ENCODE data around the gene RGS18. TPM values are rescaled to one million over a fixed set of nuclear protein-coding genes. Genes with fewer than 3 reads are reported as not detected.
"Not testable (repeated sequence)": the region's sequence is repeated elsewhere in the genome, so short reads cannot be mapped to it uniquely, and the experiment has no call there.

RGS18 gene, protein sequence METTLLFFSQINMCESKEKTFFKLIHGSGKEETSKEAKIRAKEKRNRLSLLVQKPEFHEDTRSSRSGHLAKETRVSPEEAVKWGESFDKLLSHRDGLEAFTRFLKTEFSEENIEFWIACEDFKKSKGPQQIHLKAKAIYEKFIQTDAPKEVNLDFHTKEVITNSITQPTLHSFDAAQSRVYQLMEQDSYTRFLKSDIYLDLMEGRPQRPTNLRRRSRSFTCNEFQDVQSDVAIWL
- 5.5 TPM for polyA plus RNA-seq (2012; ENCODE audit: insufficient read depth, insufficient read length)

- no peak within 1 kb of the TSS for H3K4me3 ChIP-seq (ENCODE audit: low read length)
- DNase-seq (ENCODE audit: low read depth, low spot score) = peak; percentile 28
Observed at GRCh38 chr1:192158181-192158580, at the start of gene RGS18. TSS of gene RGS18 (plus strand) at chr1:192158462. CDS start at chr1:192158638, 176 bp downstream.

GRCh38 chr1:192109576-192109975, 48.7 kb upstream of the RGS18 start:
- DNase-seq (ENCODE audit: low read depth, low spot score) = no peak
- no peak overlapping the region for H3K4me3 ChIP-seq (ENCODE audit: low read length)

DNA sequence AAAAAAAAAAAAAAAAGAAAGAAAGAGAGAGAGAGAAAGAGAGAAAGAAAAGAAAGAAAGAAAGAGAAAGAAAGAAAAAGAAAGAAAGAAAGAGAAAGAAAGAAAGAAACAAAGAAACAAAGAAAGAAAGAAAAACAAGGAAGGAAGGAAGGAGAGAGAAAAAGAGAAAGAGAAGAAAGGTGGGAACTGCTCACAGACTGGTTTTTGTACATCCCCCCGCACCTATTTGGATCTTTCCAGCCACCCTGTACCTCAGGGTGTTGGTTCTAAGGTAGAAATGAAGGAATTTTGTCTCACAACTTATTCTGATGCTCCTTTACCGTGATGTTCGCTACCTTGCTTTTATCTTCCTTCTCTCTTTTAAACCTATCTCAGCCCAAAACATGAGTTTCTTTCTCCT, 43.3 kb upstream of the RGS18 start:
- no peak for DNase-seq (ENCODE audit: low read depth, low spot score)
- no peak overlapping the region for H3K4me3 ChIP-seq (ENCODE audit: low read length)

DNA sequence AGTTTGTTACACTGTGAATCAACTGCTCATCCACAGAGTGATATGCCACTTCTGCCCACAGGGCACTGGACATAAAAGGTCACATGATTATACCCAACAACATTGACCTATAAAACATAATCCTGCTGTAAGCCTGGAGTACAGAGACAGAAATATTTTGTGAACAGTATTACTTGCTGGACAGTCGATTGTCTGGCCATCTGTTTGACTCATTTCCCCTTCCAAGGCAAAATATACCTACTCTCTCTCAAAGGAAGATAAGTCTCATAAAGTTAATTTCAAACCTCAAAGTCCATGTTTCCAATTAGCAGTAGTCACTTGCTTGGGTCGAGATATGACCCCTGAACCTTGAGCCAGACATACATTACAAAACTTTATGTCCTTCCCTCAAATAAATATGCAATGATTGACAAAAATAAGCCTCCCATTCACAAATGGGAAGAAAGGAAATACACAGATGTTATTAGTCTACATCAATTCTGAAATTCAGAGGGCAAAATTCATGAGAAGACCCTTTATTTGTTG, 39.3 kb upstream of the RGS18 start:
- DNase-seq (ENCODE audit: low read depth, low spot score) = no peak
- no peak overlapping the region for H3K4me3 ChIP-seq (ENCODE audit: low read length)

DNA sequence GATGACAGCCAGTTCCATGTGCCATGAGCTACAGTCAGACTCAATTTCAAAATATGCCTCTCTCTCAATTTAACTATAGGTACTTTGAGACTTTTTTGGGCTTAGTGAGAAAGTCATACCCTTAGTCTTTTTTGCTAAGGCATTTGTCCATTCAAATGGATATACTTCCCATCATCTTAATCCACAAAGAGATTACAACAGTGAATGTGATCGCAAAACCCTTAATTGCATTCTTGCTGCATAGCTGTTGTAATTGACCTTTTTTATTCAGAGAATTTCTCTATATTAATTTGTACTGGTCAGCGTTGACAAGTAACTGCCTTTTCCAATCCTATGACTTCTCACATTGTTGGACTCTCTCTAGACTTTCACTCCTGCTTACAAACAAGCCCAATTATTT, 38.6 kb upstream of the RGS18 start:
- no peak overlapping the region for H3K4me3 ChIP-seq (ENCODE audit: low read length)

DNA sequence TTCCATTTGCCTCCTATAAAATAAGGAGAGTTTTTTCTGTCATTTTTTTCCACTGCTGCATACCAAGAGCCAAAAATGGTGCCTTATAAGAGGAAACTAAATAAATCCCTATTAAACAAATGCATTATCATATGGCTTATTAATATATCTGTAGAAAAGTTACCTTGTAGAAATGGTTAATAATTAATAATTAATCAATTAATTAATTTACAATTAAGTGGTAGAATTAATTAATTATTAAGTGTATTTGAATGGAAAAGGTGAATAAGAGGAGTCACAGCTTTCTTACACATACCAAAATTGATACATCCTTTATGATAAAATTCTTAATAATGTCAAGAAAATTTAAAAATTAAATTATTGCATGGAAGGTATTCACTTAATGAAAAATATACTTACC, 35.6 kb upstream of the RGS18 start:
- no peak overlapping the region for H3K4me3 ChIP-seq (ENCODE audit: low read length)
- DNase-seq (ENCODE audit: low read depth, low spot score) = no peak

More for the DNA sequence above, 38.6 kb upstream of the RGS18 start:
- no peak for DNase-seq (ENCODE audit: low read depth, low spot score)

DNA sequence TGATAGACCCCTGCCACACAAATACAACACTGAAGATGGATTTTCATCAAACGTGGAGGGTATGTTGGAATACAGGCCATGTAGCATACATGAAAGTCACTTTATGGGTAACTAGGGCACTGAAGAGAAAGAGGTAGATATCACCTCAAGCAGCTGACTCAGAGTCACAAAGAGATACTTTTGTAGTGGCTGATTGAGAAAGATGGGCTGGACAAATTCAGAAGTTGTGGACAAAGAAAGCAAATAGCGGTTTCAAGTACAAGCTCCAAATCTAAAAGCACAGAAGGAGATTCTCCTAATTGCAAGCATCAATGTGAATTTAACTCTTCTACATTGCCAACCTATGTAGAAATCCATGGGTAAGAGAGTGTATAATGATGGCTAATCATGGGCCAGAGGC, 35.0 kb upstream of the RGS18 start:
- H3K4me3 ChIP-seq (ENCODE audit: low read length) = no peak overlapping the region
- no peak for DNase-seq (ENCODE audit: low read depth, low spot score)

DNA sequence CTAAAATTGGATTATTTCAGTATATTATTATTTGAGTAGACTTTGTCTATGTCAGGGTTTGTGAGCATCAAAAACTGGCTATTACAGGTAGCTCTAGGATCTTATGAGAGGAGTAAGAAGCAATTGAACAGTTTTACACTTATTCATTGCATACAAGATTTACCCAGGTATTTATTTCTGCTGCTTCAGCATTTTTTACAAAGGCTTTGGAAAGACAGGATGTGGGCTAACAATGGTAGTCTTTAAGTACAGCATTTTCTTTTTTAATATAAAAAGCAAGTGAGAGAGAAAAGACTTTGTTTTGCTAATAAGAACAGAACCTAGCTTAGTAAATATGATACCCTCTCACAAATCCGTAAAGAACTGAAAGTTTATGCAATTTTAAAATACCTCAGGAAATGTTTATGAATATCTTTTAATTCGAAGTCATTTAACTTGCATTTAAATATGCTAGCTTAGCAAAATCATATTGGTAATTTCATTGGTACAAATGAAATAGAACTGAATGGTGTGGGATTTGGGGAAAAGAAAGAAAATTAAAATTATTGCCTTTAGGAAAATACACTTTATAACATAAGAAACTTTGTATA, 32.1 kb upstream of the RGS18 start:
- H3K4me3 ChIP-seq (ENCODE audit: low read length) = no peak overlapping the region
- DNase-seq (ENCODE audit: low read depth, low spot score) = peak; percentile 9

DNA sequence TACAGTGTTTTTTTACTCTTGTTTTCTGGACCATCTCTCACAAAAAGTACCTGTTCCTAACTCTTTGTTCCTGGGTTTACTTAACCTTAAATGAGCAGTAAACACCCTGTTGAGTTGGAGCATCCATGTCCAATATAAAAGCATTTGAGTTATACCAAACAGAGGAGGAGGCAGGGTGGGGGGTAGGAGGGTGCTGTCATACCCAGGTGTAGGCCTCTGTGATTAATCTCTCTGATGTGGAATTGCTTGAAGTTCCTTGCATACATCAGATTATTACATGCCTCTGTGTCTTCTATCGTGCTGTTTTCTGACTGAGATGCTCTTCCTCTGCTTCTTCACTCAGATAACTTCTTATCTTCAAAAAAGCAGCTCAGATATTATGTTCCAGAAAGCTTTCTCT, 28.1 kb upstream of the RGS18 start:
- H3K4me3 ChIP-seq (ENCODE audit: low read length) = no peak overlapping the region
- peak; percentile 8 for DNase-seq (ENCODE audit: low read depth, low spot score)

DNA sequence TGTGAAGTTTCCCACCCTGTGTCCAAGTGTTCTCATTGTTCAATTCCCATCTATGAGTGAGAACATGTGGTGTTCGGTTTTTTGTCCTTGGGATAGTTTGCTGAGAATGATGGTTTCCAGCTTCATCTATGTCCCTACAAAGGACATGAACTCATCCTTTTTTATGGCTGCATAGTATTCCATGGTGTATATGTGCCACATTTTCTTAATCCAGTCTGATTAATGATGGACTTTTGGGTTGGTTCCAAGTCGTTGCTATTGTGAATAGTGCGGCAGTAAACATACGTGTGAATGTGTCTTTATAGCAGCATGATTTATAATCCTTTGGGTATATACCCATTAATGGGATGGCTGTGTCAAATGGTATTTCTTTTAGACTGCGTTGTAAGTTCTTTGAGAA, 27.4 kb upstream of the RGS18 start:
- DNase-seq (ENCODE audit: low read depth, low spot score); H3K4me3 ChIP-seq (ENCODE audit: low read length): not testable (repeated sequence)

DNA sequence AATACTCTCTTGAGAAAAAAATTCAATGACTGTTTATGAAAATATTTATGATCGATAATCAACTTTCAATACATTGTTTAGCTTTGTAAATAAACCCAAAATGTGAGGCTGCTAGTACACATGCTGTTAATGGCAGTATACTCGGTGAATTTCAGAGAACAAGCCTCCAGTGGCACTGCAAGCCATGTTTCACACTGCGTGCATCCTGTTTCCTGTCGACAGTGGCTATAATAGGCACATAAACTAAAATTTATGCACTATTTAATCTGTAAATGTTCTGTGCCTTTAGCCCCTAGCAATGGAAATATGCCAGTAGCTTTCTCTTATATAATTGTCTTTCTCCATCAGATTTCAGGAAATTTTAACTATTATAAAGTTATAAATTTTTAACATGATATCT, 26.3 kb upstream of the RGS18 start:
- H3K4me3 ChIP-seq (ENCODE audit: low read length) = no peak overlapping the region
- DNase-seq (ENCODE audit: low read depth, low spot score) = no peak

- no peak overlapping the region for H3K4me3 ChIP-seq (ENCODE audit: low read length)
- no peak for DNase-seq (ENCODE audit: low read depth, low spot score)
Observed at GRCh38 chr1:192133350-192133926, 24.8 kb upstream of the RGS18 start.

DNA sequence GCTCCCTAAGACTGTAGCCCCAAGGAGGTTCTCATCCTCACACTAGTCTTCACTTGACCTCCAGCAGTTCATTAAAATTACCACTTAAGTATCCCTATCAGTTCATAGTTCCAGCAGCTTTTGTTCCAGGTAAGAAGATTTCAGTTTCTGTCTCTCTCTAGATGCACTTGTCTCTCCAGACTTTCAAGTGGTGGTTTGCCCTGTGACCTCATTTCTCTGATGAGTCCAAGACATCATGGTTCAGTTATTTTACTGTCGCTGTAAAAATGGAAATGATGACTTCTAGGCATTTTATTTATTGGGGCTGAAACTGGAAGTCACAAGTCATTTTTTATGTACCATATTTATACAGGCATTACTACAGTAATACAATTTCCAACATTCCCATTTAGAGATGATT, 17.9 kb upstream of the RGS18 start:
- H3K4me3 ChIP-seq (ENCODE audit: low read length) = no peak overlapping the region
- no peak for DNase-seq (ENCODE audit: low read depth, low spot score)

- no peak overlapping the region for H3K4me3 ChIP-seq (ENCODE audit: low read length)
- no peak for DNase-seq (ENCODE audit: low read depth, low spot score)
Observed at GRCh38 chr1:192147221-192147620, 11.0 kb upstream of the RGS18 start.

DNA sequence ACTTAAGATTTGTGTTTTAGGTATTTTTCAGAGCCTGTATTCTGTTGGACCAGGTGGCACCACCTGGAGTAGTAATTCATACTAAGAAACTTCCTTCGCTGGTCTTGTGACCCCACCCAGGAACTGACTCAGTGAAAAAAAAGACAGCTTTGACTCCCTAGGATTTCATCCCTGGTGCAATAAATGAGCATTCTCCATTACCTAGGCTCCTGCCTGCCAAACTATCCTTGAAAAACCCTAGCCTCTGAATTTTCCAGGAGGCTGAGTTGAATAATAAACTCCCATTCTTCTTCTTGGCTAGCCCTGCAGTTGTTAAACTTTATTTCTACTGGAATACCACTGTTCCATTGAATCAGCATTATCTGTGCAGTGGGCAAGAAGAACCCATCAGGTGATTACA, 10.6 kb upstream of the RGS18 start:
- no peak overlapping the region for H3K4me3 ChIP-seq (ENCODE audit: low read length)
- DNase-seq (ENCODE audit: low read depth, low spot score) = no peak

- H3K4me3 ChIP-seq (ENCODE audit: low read length) = no peak overlapping the region
- DNase-seq (ENCODE audit: low read depth, low spot score) = no peak
Observed at GRCh38 chr1:192151176-192151575, 7.1 kb upstream of the RGS18 start.

GRCh38 chr1:192153276-192153675, 5.0 kb upstream of the RGS18 start:
- DNase-seq (ENCODE audit: low read depth, low spot score) = no peak
- no peak overlapping the region for H3K4me3 ChIP-seq (ENCODE audit: low read length)

DNA sequence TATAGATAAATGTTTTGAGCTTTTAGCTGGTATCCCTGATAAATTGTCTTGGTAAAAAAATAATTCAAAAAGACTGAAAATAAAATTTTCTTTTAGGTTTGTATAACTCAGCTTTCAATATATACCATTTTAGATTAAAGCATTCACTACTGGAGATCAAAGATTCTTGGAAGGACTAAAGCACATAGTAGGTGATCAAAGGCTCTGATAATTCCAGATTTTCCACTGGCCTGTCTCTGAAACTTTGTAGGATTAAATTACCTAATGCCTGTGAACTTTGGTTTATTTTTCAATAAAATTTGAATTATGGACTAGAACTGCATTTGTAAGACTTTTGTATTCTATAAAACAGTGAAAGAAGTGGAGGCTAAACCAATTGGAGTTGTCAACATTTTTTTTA, 1.2 kb upstream of the RGS18 start:
- H3K4me3 ChIP-seq (ENCODE audit: low read length) = no peak overlapping the region
- DNase-seq (ENCODE audit: low read depth, low spot score) = no peak

GRCh38 chr1:192159014-192159413, 752 bp downstream of the RGS18 start:
- no peak overlapping the region for H3K4me3 ChIP-seq (ENCODE audit: low read length)
- no peak for DNase-seq (ENCODE audit: low read depth, low spot score)

- peak; percentile 34 for DNase-seq (ENCODE audit: low read depth, low spot score)
- no peak overlapping the region for H3K4me3 ChIP-seq (ENCODE audit: low read length)
Observed at GRCh38 chr1:192159781-192160180, 1.5 kb downstream of the RGS18 start.

DNA sequence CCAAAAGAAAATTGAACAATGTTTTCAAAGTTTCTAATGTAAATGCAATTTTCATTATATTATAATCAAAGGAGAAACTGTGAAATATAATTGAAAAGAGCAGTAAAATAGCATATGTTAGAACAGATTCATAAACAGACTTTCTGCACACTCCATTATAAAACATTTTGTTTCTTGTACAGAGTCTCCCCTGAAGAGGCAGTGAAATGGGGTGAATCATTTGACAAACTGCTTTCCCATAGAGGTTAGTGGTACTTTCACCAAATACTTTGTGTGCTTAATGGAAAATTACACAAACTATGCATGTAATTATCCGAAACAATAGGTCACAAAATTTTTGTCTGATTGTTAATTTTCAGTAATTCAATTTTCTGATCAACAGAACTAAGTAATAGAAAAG, 1.9 kb downstream of the RGS18 start:
- no peak for DNase-seq (ENCODE audit: low read depth, low spot score)

More for the DNA sequence above, 1.9 kb downstream of the RGS18 start:
- H3K4me3 ChIP-seq (ENCODE audit: low read length) = no peak overlapping the region
